Stomach (tissue), 9 donors: ENCODE results near the gene SOCS1. TPM values are rescaled to one million over a fixed set of nuclear protein-coding genes. Genes with fewer than 3 reads are reported as not detected.
"Not testable (repeated sequence)": the region's sequence is repeated elsewhere in the genome, so short reads cannot be mapped to it uniquely, and the experiment has no call there.

Experiments
- DNase-seq, 2 donors: peaks; one replicate each; pipeline versions ENCODE4 v3.0.0 to v3.0.0-alpha.2; 2013 to 2019
- H3K27ac ChIP-seq, 5 donors: fragments of 200-600 bp in 4 of 5; sonication (generic) in 4 of 5; one replicate each; pipeline ENCODE4 v1.5.1; 2013 to 2019; ENCODE audit warnings: mild to moderate bottlenecking in 1 of 5, moderate library complexity in 1 of 5
- H3K27me3 ChIP-seq, 3 donors: fragments of 200-600 bp; sonication (generic); one replicate each; pipeline ENCODE4 v1.5.1; 2017 to 2019; ENCODE audit warnings: mixed run types in 1 of 3
- H3K36me3 ChIP-seq, 4 donors: fragments of 200-600 bp; sonication (generic); 1 replicate in 3 of 4; 2 replicates in 1 of 4; pipeline ENCODE4 v1.5.1; 2016 to 2019
- H3K4me1 ChIP-seq, 4 donors: fragments of 200-600 bp; sonication (generic); one replicate each; pipeline ENCODE4 v1.5.1; 2016 to 2019
- H3K4me3 ChIP-seq, 4 donors: fragments of 200-600 bp; sonication (generic) in 3 of 4; one replicate each; pipeline ENCODE4 v1.5.1; 2016 to 2019; ENCODE audit warnings: mild to moderate bottlenecking in 1 of 4
- H3K9me3 ChIP-seq, 4 donors: fragments of 200-600 bp; sonication (generic); one replicate each; pipeline ENCODE4 v1.5.1; 2016 to 2019
- EP300 ChIP-seq: sonication (generic); formaldehyde crosslinking; IDR thresholded peaks from one replicate; pipeline ENCODE4 v1.6.1; 2017; ENCODE audit warnings: antibody characterized with exemption
- POLR2A ChIP-seq, 4 donors: fragments of 450-650 bp; IDR thresholded peaks; one replicate each; pipeline ENCODE4 v1.6.1; 2016; ENCODE audit warnings: antibody characterized with exemption in 4 of 4, control low read depth in 2 of 4, mild to moderate bottlenecking in 1 of 4, moderate library complexity in 1 of 4
- POLR2AphosphoS5 ChIP-seq, 3 donors: sonication (generic); formaldehyde crosslinking; IDR thresholded peaks; one replicate each; pipeline ENCODE4 v1.6.1; 2016; ENCODE audit warnings: antibody characterized with exemption in 3 of 3
- WGBS, 5 donors: extraction: QIAGEN DNeasy Blood & Tissue Kit in 3 of 5; methylation state at CpG; one replicate each; pipeline versions ENCODE4 v1.1.5 to v1.1.7; 2013 to 2018; 5-methylcytosine and 5-hydroxymethylcytosine counted together
- intact Hi-C: fragments of 100-400 bp; cut with DNase I; formaldehyde crosslinking; loops from one replicate; pipeline ENCODE4 v1.15.1; 2023; ENCODE audit warnings: low total_unique reads
- polyA plus RNA-seq, 3 donors: library from polyadenylated mRNA; stranded (reverse); fragments of 200-250 nt; gene quantifications; one replicate each; pipeline ENCODE4 v1.2.3, GENCODE V29; 2013
- total RNA-seq, 5 donors: library from RNA; depleted of rRNA; stranded (reverse); fragments of >200 nt; gene quantifications; one replicate each; pipeline versions ENCODE4 v1.1.0 to v1.2.3, GENCODE V29; 2014 to 2016
- TF ChIP-seq, protein P1 (sequence below), 7 experiments: fragments of 450-650 bp in 4 of 7; fragments of 200-600 bp in 3 of 7; sonication (generic) in 3 of 7; IDR thresholded peaks; one replicate each; pipeline ENCODE4 v1.5.1; 2016 to 2019; ENCODE audit warnings: antibody characterized with exemption in 7 of 7, control low read depth in 2 of 7, mild to moderate bottlenecking in 1 of 7
- donor health status: healthy with polysubstance abuse.
- donor health status: Bipolar disorder and iron deficiency.
- donor health status: healthy.

SOCS1 gene
- total and polyA plus RNA-seq, 8 donors, result 4.2 to 45.5 (median 11.5) TPM

- no peak for DNase-seq
- Histone ChIP-seq H3K4me1 (peaks cover 16 to 28% (median 25%) of the 10 kb centered on the region in 4 donors), H3K9me3 (no peaks in the 10 kb centered on the region), H3K27me3 (no peaks in the 10 kb centered on the region), H3K27ac (peak overlapping the region in 1 of 5 donors; percentile 73), H3K36me3 (no peaks in the 10 kb centered on the region), H3K4me3 (no peak overlapping the region)
- WGBS, 5 donors, result 92 to 97% (median 93%) methylated on average over 4 of the region's 4 CpGs
- intact Hi-C loops, result no loop called here
- TF ChIP-seq POLR2A (IDR thresholded peaks at IDR 0.05) (no peak), EP300 (no peak), POLR2AphosphoS5 (IDR thresholded peaks at IDR 0.05) (no peak)
- TF ChIP-seq, protein P1, sequence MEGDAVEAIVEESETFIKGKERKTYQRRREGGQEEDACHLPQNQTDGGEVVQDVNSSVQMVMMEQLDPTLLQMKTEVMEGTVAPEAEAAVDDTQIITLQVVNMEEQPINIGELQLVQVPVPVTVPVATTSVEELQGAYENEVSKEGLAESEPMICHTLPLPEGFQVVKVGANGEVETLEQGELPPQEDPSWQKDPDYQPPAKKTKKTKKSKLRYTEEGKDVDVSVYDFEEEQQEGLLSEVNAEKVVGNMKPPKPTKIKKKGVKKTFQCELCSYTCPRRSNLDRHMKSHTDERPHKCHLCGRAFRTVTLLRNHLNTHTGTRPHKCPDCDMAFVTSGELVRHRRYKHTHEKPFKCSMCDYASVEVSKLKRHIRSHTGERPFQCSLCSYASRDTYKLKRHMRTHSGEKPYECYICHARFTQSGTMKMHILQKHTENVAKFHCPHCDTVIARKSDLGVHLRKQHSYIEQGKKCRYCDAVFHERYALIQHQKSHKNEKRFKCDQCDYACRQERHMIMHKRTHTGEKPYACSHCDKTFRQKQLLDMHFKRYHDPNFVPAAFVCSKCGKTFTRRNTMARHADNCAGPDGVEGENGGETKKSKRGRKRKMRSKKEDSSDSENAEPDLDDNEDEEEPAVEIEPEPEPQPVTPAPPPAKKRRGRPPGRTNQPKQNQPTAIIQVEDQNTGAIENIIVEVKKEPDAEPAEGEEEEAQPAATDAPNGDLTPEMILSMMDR (IDR thresholded peaks at IDR 0.05), result no peak
Measured at GRCh38 chr16:11295672-11296071, 39.7 kb upstream of the SOCS1 start.

DNA sequence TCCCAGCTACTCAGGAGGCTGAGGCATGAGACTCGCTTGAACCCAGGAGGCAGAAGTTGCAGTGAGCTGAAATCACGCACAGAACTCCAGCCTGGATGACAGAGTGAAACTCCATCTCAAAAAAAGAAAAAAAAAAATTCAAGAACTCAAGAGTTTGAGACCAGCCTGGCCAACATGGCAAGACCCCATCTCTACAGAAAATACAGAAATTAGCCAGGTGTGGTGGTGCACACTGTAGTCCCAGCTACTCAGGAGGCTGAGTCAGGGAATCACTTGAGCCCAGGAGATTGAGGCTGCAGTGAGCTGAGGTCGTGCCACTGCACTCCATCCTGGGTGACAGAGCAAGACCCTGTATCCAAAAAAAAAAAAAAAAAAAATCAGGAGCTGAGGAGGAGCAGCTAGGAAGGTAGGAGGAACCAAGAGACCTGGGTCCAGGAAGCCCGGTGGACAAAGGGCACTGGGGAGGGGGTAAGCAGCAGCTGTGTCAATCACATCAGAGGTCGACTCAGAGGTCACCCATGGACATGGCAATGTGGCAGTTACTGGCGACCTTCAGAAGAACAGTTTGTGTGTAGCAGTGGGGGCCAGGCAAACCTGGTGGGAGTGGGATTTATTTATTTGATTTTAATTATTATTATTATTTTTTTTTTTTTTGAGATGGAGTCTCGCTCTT lies 36.2 kb upstream of the SOCS1 start:
- Histone ChIP-seq H3K4me1 (peaks cover 6 to 16% (median 13%) of the 10 kb centered on the region in 4 donors), H3K36me3 (no peaks in the 10 kb centered on the region), H3K9me3 (no peaks in the 10 kb centered on the region), H3K4me3 (no peak overlapping the region), H3K27me3 (no peaks in the 10 kb centered on the region), H3K27ac (no peak overlapping the region)
- intact Hi-C loops, result no loop called here
- TF ChIP-seq POLR2AphosphoS5 (IDR thresholded peaks at IDR 0.05) (no peak), POLR2A (IDR thresholded peaks at IDR 0.05) (no peak), EP300 (no peak)
- TF ChIP-seq, protein P1 (IDR thresholded peaks at IDR 0.05), result no peak
- WGBS, 5 donors, result 86 to 90% (median 88%) methylated on average over 7 of the region's 7 CpGs
- no peak for DNase-seq

DNA sequence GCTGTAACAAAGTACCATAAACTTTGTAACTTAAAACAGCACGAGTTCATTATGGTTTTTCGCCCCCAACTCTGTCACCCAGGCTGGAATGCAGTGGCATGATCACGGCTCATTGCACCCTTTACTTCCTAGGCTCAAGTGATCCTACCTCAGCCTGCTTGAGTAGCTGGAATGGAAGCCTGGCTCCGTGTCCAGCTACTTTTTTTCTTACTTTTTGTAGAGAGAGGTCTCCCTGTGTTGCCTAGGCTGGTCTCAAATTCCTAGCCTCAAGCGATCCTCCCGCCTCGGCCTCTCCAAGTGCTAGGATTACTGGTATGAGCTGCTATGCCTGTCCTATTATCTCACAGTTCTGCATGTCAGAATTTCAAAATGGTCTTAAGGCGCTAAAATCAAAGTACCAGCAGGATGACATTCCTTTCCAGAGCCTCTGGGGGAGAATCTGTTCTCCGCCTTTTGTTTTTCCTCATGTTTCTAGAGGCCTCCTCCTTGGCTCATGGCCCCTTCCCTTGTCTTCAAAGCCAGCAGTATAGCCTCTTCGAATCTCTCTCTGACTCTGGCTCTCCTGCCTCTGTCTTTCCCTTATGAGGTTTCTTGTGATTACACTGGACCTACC lies 35.2 kb upstream of the SOCS1 start:
- DNase-seq, result peak in 1 of 2 donors; percentile 46
- no peaks in the 10 kb centered on the region for H3K27me3 ChIP-seq
- no peak overlapping the region for H3K27ac ChIP-seq
- H3K4me1 ChIP-seq, result peaks cover 0 to 6% (median 3%) of the 10 kb centered on the region in 4 donors
- WGBS, 5 donors, result 67 to 84% (median 74%) methylated on average over 10 of the region's 10 CpGs
- no peaks in the 10 kb centered on the region for H3K9me3 ChIP-seq
- intact Hi-C loops, result no loop called here
- TF ChIP-seq POLR2AphosphoS5 (IDR thresholded peaks at IDR 0.05), result no peak
- TF ChIP-seq, protein P1 (IDR thresholded peaks at IDR 0.05), result no peak
- TF ChIP-seq EP300, result no peak
- TF ChIP-seq POLR2A (IDR thresholded peaks at IDR 0.05), result no peak
- no peaks in the 10 kb centered on the region for H3K36me3 ChIP-seq
- no peak overlapping the region for H3K4me3 ChIP-seq

- Histone ChIP-seq H3K9me3 (no peaks in the 10 kb centered on the region), H3K27ac (no peak overlapping the region), H3K36me3 (no peaks in the 10 kb centered on the region), H3K4me1 (no peaks in the 10 kb centered on the region), H3K4me3 (no peak overlapping the region), H3K27me3 (no peaks in the 10 kb centered on the region)
- DNase-seq, result no peak
- intact Hi-C loops, result no loop called here
- TF ChIP-seq POLR2AphosphoS5 (IDR thresholded peaks at IDR 0.05) (no peak), EP300 (no peak), POLR2A (IDR thresholded peaks at IDR 0.05) (no peak)
- TF ChIP-seq, protein P1 (IDR thresholded peaks at IDR 0.05), result no peak
- WGBS, 5 donors, result 91 to 94% (median 93%) methylated on average over 8 of the region's 8 CpGs
Measured at GRCh38 chr16:11290102-11290893, 34.3 kb upstream of the SOCS1 start.

GRCh38 chr16:11289696-11290095 lies 33.7 kb upstream of the SOCS1 start:
- H3K36me3 ChIP-seq, H3K4me3 ChIP-seq, H3K4me1 ChIP-seq, DNase-seq, H3K9me3 ChIP-seq, H3K27ac ChIP-seq, H3K27me3 ChIP-seq, intact Hi-C loops: not testable (repeated sequence)
- WGBS, 5 donors, result 81 to 96% (median 89%) methylated on average over 4 of the region's 4 CpGs
